ENCODE results near the gene CYB5D1.
"Not testable (repeated sequence)": the region's sequence is repeated elsewhere in the genome, so short reads cannot be mapped to it uniquely, and the experiment has no call there.

Gene CYB5D1

GRCh38 chr17:7856011-7856810, 1.6 kb upstream of the CYB5D1 start:
- DNase-seq: no peak

GRCh38 chr17:7856811-7857712, 741 bp upstream of the CYB5D1 start, which contains the start of gene NAA38:
Gene NAA38 (minus strand): TSS chr17:7857559. CDS start chr17:7857463, 96 bp downstream.
- DNase-seq: peak; percentile 97 to 99

GRCh38 chr17:7858522-7858810, 663 bp downstream of the CYB5D1 start:
- no peak for DNase-seq

GRCh38 chr17:7859028-7859427, 1.2 kb downstream of the CYB5D1 start:
- no peak for DNase-seq

GRCh38 chr17:7862692-7863437, 5.1 kb downstream of the CYB5D1 start:
- peak; percentile 20 to 47 for DNase-seq

GRCh38 chr17:7864384-7864783, 6.6 kb downstream of the CYB5D1 start:
- not testable (repeated sequence) for DNase-seq

- DNase-seq: no peak
Measured at GRCh38 chr17:7864995-7865650, 7.3 kb downstream of the CYB5D1 start.

- no peak for DNase-seq
Measured at GRCh38 chr17:7867881-7868329, 10.1 kb downstream of the CYB5D1 start.

GRCh38 chr17:7873051-7873450, 15.2 kb downstream of the CYB5D1 start:
- DNase-seq: no peak

- DNase-seq: no peak
Measured at GRCh38 chr17:7875804-7876370, 18.1 kb downstream of the CYB5D1 start.

GRCh38 chr17:7878234-7878633, 20.4 kb downstream of the CYB5D1 start:
- no peak for DNase-seq

- no peak for DNase-seq
Measured at GRCh38 chr17:7880076-7880868, 22.5 kb downstream of the CYB5D1 start.

GRCh38 chr17:7881276-7882054, 23.7 kb downstream of the CYB5D1 start:
- DNase-seq: peak; percentile 19 to 29

GRCh38 chr17:7882068-7882467, 24.3 kb downstream of the CYB5D1 start:
- DNase-seq: no peak

GRCh38 chr17:7882629-7883028, 24.8 kb downstream of the CYB5D1 start:
- DNase-seq: no peak

GRCh38 chr17:7883781-7884386, 26.1 kb downstream of the CYB5D1 start:
- no peak for DNase-seq

GRCh38 chr17:7884581-7885366, 27.0 kb downstream of the CYB5D1 start:
- no peak for DNase-seq

- peak in 1 of 2 donors; percentile 36 for DNase-seq
Measured at GRCh38 chr17:7885367-7886226, 27.8 kb downstream of the CYB5D1 start.
